Measurements from ENCODE around the gene PTGS2. TPM values are rescaled to one million over a fixed set of nuclear protein-coding genes. Genes with fewer than 3 reads are reported as not detected.

The PTGS2 gene
- total RNA-seq, 1 experiment from 2014 or later: 0.20 TPM

- no peaks in the 10 kb centered on the region for H3K27me3 Mint-ChIP-seq (ENCODE audit: low read depth)
- ChIA-PET POLR2A (no interaction called here), CTCF (interaction anchor here (1.8 kb wide), 1 partner anchor 14 kb away, joined by 7 read pairs; no protein-coding TSS in a partner anchor)
- H3K27ac Mint-ChIP-seq: no peak overlapping the region
- H3K36me3 Mint-ChIP-seq: no peaks in the 10 kb centered on the region
- no peaks in the 10 kb centered on the region for H3K9me3 Mint-ChIP-seq
- ATAC-seq (no peak), DNase-seq (ENCODE audit: low spot score) (no peak)
- H3K4me3 Mint-ChIP-seq: no peak overlapping the region
- TF ChIP-seq ATF6 (CRISPR knock-in tag; IDR thresholded peaks at IDR 0.05) (no peak), ZNF512 (CRISPR knock-in tag; IDR thresholded peaks at IDR 0.05; ENCODE audit: borderline replicate concordance) (no peak)
- H3K4me1 Mint-ChIP-seq: no peaks in the 10 kb centered on the region
Measured at GRCh38 chr1:186708694-186709097, 28.5 kb upstream of the PTGS2 start.

- ChIA-PET CTCF (no interaction called here), POLR2A (no interaction called here)
- Mint-ChIP-seq H3K4me3 (no peak overlapping the region), H3K36me3 (no peaks in the 10 kb centered on the region), H3K4me1 (no peaks in the 10 kb centered on the region), H3K27me3 (ENCODE audit: low read depth) (no peaks in the 10 kb centered on the region), H3K27ac (no peak overlapping the region), H3K9me3 (no peaks in the 10 kb centered on the region)
- DNase-seq (ENCODE audit: low spot score) (no peak), ATAC-seq (no peak)
- TF ChIP-seq ZNF138 (CRISPR knock-in tag; conservative IDR thresholded peaks at IDR 0.05): no peak
- no peak for TF ChIP-seq PRDM15 (CRISPR knock-in tag; IDR thresholded peaks at IDR 0.05)
- no peak for TF ChIP-seq IRF1 (CRISPR knock-in tag; IDR thresholded peaks at IDR 0.05)
- no peak for TF ChIP-seq ZNF416 (CRISPR knock-in tag; IDR thresholded peaks at IDR 0.05)
- no peak for TF ChIP-seq NFYB (CRISPR knock-in tag; conservative IDR thresholded peaks at IDR 0.05; ENCODE audit: low read depth)
- TF ChIP-seq FOXP4 (CRISPR knock-in tag; IDR thresholded peaks at IDR 0.05): no peak
- TF ChIP-seq ATF2 (CRISPR knock-in tag; IDR thresholded peaks at IDR 0.05; ENCODE audit: borderline replicate concordance, low read depth): no peak
- no peak for TF ChIP-seq JAZF1 (CRISPR knock-in tag; IDR thresholded peaks at IDR 0.05)
- TF ChIP-seq AFF4 (CRISPR knock-in tag; IDR thresholded peaks at IDR 0.05; ENCODE audit: borderline replicate concordance): no peak
- TF ChIP-seq TEAD4 (CRISPR knock-in tag; IDR thresholded peaks at IDR 0.05): no peak
- TF ChIP-seq ZNF281 (CRISPR knock-in tag; IDR thresholded peaks at IDR 0.05): no peak
- no peak for TF ChIP-seq ZNF232 (CRISPR knock-in tag; IDR thresholded peaks at IDR 0.05)
- no peak for TF ChIP-seq NFE2L1 (CRISPR knock-in tag; IDR thresholded peaks at IDR 0.05)
- no peak for TF ChIP-seq SMAD4 (CRISPR knock-in tag; IDR thresholded peaks at IDR 0.05)
Measured at GRCh38 chr1:186703209-186703766, 23.1 kb upstream of the PTGS2 start.

Data from WTC11 (cell line).